C1 segment of cervical spinal cord (tissue), 14 donors: Measurements from ENCODE around the gene RCN1.
"Not testable (repeated sequence)": the region's sequence is repeated elsewhere in the genome, so short reads cannot be mapped to it uniquely, and the experiment has no call there.

Experiments
- DNase-seq, 14 donors: peaks; one replicate each; lab custom pipeline; 2025; lab: John Stamatoyannopoulos, UW

RCN1 gene

GRCh38 chr11:32090545-32091370 lies at the start of gene RCN1:
Gene RCN1, plus strand, starts transcription at chr11:32091074. Its CDS starts 123 bp downstream, at chr11:32091197.
- DNase-seq = peak in 10 of 14 donors; percentile 29 to 71 (median 52)

GRCh38 chr11:32043737-32044136 lies 47.1 kb upstream of the RCN1 start:
- DNase-seq = no peak

GRCh38 chr11:32044158-32044863 lies 46.6 kb upstream of the RCN1 start:
- DNase-seq = no peak

GRCh38 chr11:32045456-32045855 lies 45.4 kb upstream of the RCN1 start:
- DNase-seq = no peak

GRCh38 chr11:32050264-32050663 lies 40.6 kb upstream of the RCN1 start:
- no peak for DNase-seq

GRCh38 chr11:32052215-32052614 lies 38.7 kb upstream of the RCN1 start:
- peak in 10 of 14 donors; percentile 2 to 42 (median 17) for DNase-seq

- DNase-seq = no peak
These were observed 37.6 kb upstream of the RCN1 start for GRCh38 chr11:32053151-32053888.

GRCh38 chr11:32055861-32056260 lies 35.0 kb upstream of the RCN1 start:
- DNase-seq = no peak

- DNase-seq = no peak
These were observed 34.4 kb upstream of the RCN1 start for GRCh38 chr11:32056438-32056837.

- no peak for DNase-seq
These were observed 31.0 kb upstream of the RCN1 start for GRCh38 chr11:32059686-32060462.

- no peak for DNase-seq
These were observed 28.3 kb upstream of the RCN1 start for GRCh38 chr11:32062540-32062939.

GRCh38 chr11:32063031-32063430 lies 27.8 kb upstream of the RCN1 start:
- DNase-seq = not testable (repeated sequence)

- no peak for DNase-seq
These were observed 24.8 kb upstream of the RCN1 start for GRCh38 chr11:32065865-32066629.

GRCh38 chr11:32068134-32068870 lies 22.6 kb upstream of the RCN1 start:
- no peak for DNase-seq

- DNase-seq = no peak
These were observed 21.4 kb upstream of the RCN1 start for GRCh38 chr11:32069361-32070058.

- DNase-seq = no peak
These were observed 20.2 kb upstream of the RCN1 start for GRCh38 chr11:32070692-32071091.

GRCh38 chr11:32071811-32072210 lies 19.1 kb upstream of the RCN1 start:
- DNase-seq = no peak

GRCh38 chr11:32072872-32073643 lies 17.8 kb upstream of the RCN1 start:
- no peak for DNase-seq

- DNase-seq = no peak
These were observed 17.2 kb upstream of the RCN1 start for GRCh38 chr11:32073644-32074026.
